Measurements from ENCODE around the gene MANF.

The MANF gene

GRCh38 chr3:51436998-51437639, 52.0 kb downstream of the MANF start:
- DNase-seq, result no peak

Measured in fibroblast of skin of right quadriceps (primary cell).